ENCODE data around the gene ZNF500.
"Not testable (repeated sequence)": the region's sequence is repeated elsewhere in the genome, so short reads cannot be mapped to it uniquely, and the experiment has no call there.

Gene ZNF500

GRCh38 chr16:4738370-4738769 is 28.6 kb downstream of the ZNF500 start:
- DNase-seq: not testable (repeated sequence)

- DNase-seq: no peak
Observed at GRCh38 chr16:4737545-4737944, 29.4 kb downstream of the ZNF500 start.

GRCh38 chr16:4736546-4736945 is 30.4 kb downstream of the ZNF500 start:
- DNase-seq: no peak

- DNase-seq: peak; percentile 94 to 96
Observed at GRCh38 chr16:4734730-4735535, 32.0 kb downstream of the ZNF500 start.

- peak; percentile 81 to 86 for DNase-seq
Observed at GRCh38 chr16:4734063-4734729, 32.8 kb downstream of the ZNF500 start, which contains the start of the genes ANKS3 and DNAAF8. Gene ANKS3 (minus strand): TSS chr16:4734271. CDS start chr16:4730149, 4,122 bp downstream. Gene DNAAF8 (plus strand): TSS chr16:4734537. CDS start chr16:4736515, 1,978 bp downstream.

GRCh38 chr16:4733747-4734062 is 33.3 kb downstream of the ZNF500 start:
- peak; percentile 24 to 34 for DNase-seq

GRCh38 chr16:4733211-4733742 is 33.7 kb downstream of the ZNF500 start:
- no peak for DNase-seq

- DNase-seq: no peak
Observed at GRCh38 chr16:4729876-4730275, 37.1 kb downstream of the ZNF500 start.

GRCh38 chr16:4728676-4729075 is 38.3 kb downstream of the ZNF500 start:
- no peak for DNase-seq

GRCh38 chr16:4726616-4727015 is 40.3 kb downstream of the ZNF500 start:
- DNase-seq: no peak

- no peak for DNase-seq
Observed at GRCh38 chr16:4724661-4725270, 42.2 kb downstream of the ZNF500 start.

GRCh38 chr16:4723071-4723767 is 43.7 kb downstream of the ZNF500 start:
- DNase-seq: no peak

GRCh38 chr16:4718466-4718865 is 48.5 kb downstream of the ZNF500 start:
- no peak for DNase-seq

GRCh38 chr16:4714996-4715395 is 52.0 kb downstream of the ZNF500 start:
- no peak for DNase-seq

- no peak for DNase-seq
Observed at GRCh38 chr16:4713663-4714501, 53.1 kb downstream of the ZNF500 start.

GRCh38 chr16:4709481-4709880 is 57.5 kb downstream of the ZNF500 start:
- no peak for DNase-seq

GRCh38 chr16:4706871-4707270 is 60.1 kb downstream of the ZNF500 start:
- DNase-seq: no peak

- no peak for DNase-seq
Observed at GRCh38 chr16:4704913-4705312, 62.0 kb downstream of the ZNF500 start.

- no peak for DNase-seq
Observed at GRCh38 chr16:4704491-4704890, 62.5 kb downstream of the ZNF500 start.

GRCh38 chr16:4703906-4704305 is 63.1 kb downstream of the ZNF500 start:
- no peak for DNase-seq

- DNase-seq: no peak
Observed at GRCh38 chr16:4702466-4702808, 64.5 kb downstream of the ZNF500 start.

- no peak for DNase-seq
Observed at GRCh38 chr16:4701791-4702465, 65.0 kb downstream of the ZNF500 start.

Measured in activated CD4-positive, alpha-beta T cell treated with anti-CD3 and anti-CD28 coated beads, Interleukin-2, amount 50 U/mL, for 48 hours (primary cell).